GM04503 (cell line): ENCODE measurements around the gene GP1BB.
"Not testable (repeated sequence)": the region's sequence is repeated elsewhere in the genome, so short reads cannot be mapped to it uniquely, and the experiment has no call there.

Experiments used
- DNase-seq: peaks from one replicate; pipeline ENCODE4 v3.0.0-alpha.2; 2012; ENCODE audit warnings: low read depth

Gene GP1BB

DNA sequence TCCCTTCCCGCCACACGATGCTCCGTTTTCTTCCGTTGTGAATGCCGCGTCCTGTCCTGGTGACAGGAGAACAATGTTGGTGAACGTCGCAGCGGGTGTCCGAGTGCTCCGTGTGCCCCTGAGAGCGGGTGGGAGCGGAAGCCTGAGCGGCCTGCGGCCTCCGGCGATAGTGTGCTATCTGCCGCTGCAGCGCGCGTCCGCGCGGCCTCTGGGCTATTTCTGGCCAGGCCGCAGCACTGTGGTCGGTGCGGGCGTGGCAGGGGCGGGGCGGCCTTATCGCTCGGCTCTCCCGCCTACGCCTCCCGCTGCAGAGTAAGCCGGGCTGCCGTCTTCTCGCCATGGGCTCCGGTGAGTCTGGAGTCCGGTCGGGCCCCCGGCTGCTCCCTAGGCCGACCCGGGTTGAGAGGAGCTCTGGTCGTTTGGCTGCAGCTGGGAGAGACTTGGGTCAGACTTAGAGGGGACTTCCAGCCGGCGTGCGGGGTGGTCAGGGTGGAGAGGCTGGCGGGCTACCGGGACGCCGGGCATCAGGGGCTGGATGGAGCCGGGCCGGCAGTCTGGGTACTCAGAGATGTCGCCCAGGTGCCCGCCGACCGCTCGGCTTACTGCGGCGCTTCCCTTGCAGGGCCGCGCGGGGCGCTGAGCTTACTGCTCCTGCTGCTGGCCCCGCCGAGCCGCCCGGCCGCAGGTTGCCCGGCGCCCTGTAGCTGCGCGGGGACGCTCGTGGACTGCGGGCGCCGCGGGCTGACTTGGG lies at the start of gene GP1BB:
GP1BB (plus strand) TSS at position 308 of the 751 bp plus-strand sequence; CDS start at position 339, 31 bp downstream.
- no peak for DNase-seq

GRCh38 chr22:19673660-19674059 lies 49.7 kb upstream of the GP1BB start:
- DNase-seq: no peak

GRCh38 chr22:19674129-19674928 lies 49.0 kb upstream of the GP1BB start:
- no peak for DNase-seq

DNA sequence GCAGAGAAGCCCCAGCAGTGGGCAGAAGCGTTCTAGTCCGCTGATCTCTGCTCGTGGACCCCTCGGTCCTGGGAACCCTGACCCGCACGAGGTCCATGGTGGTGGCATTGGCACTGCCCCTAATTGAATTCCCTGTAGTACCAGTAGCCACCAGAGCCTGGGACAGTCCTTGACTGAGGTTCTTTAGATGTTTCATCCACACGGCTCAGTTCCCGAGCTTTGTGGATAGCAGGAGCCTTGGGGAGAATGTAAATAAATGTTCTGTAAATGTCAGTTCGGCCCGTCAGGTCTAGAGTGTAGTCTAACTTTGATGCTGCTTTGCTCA lies 48.4 kb upstream of the GP1BB start:
- DNase-seq: no peak

DNA sequence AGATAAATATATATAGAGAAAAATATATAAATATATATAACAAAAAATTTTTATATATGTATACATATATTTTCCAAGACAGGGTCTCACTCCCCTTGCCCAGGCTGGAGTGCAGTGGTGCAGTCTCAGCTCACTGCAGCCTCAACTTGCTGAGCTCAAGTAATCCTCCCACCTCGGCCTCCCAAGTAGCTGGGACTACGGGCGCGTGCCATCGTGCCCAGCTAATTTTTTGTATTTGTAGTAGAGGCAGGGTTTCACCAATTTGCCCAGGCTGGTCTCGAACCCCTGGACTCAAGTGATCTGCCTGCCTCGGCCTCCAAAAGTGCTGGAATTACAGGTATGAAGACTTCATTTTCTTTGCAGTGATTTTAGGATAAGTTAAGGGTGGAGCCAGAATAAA lies 47.9 kb upstream of the GP1BB start:
- DNase-seq: no peak

- DNase-seq: not testable (repeated sequence)
Observed at GRCh38 chr22:19676437-19676836, 46.9 kb upstream of the GP1BB start.

DNA sequence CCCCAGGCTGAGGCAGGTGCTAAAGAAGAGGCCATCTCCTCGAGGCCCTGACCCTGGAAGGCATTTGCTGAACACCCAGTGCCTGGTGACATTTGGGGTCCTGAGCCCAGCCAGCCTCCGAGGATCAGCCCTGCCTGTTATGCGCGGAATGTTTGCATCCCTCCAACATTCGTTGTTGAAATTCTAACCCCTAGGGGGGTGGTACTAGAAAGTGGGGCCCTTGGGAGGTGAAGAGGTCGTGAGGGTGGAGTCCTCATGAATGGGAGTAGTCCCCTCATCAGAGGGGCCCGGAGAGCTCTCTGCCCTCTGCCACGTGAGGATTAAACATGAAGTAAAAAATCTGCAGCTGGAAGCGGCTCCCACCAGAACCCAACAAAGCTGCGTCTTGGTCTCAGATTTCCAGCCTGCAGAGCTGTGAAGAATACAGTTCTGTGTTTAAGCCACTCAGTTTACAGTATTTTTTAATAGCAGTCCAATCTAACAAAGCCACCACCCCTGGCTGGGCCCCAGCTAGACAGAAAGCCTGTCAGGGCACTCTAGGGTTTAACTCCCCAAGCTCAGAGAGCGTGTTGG lies 44.3 kb upstream of the GP1BB start:
- no peak for DNase-seq

GRCh38 chr22:19679522-19680101 lies 43.7 kb upstream of the GP1BB start:
- DNase-seq: no peak

- DNase-seq: no peak
Observed at GRCh38 chr22:19680287-19680881, 43.0 kb upstream of the GP1BB start.

DNA sequence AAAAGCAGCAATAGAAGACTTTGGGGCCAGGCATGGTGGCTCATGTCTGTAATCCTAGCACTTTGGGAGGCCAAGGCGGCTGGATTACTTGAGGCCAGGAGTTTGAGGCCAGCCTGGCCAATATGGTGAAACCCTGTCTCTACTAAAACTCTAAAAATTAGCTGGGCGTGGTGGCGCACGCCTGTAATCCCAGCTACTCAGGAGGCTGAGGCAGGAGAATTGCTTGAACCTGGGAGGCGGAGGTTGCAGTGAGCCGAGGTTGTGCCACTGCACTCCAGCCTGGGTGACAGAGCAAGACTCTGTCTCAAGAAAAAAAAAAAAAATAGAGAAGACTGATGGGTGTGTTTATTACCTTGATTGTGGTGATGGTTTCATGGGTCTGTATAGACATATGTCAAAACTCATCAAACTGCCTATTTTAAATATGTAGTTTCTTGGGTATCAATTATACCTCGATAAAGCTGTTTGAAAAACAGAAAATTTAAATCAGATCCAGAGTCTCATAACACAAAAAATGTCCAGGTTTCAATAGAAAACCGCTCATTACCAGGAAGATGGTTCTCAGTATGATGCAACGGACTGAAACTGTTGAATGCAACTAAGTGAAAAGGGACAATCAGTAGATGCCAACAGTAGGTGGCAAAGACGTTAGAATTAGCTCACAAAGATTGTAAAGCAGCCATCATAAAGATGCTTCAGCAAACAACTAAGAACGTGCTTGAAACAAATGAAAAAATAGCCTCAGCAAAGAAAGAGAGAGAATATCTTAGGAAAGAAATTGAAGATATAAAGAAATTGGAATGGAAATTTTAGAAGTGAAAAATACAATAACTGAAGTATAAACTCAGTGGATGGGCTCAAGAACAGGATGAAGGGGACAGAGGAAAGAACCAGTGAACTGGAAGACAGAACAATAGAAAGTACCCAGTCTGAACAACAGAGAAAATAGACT lies 42.2 kb upstream of the GP1BB start:
- DNase-seq: no peak

- DNase-seq: no peak
Observed at GRCh38 chr22:19681863-19682245, 41.5 kb upstream of the GP1BB start.

- DNase-seq: no peak
Observed at GRCh38 chr22:19686946-19687345, 36.4 kb upstream of the GP1BB start.

DNA sequence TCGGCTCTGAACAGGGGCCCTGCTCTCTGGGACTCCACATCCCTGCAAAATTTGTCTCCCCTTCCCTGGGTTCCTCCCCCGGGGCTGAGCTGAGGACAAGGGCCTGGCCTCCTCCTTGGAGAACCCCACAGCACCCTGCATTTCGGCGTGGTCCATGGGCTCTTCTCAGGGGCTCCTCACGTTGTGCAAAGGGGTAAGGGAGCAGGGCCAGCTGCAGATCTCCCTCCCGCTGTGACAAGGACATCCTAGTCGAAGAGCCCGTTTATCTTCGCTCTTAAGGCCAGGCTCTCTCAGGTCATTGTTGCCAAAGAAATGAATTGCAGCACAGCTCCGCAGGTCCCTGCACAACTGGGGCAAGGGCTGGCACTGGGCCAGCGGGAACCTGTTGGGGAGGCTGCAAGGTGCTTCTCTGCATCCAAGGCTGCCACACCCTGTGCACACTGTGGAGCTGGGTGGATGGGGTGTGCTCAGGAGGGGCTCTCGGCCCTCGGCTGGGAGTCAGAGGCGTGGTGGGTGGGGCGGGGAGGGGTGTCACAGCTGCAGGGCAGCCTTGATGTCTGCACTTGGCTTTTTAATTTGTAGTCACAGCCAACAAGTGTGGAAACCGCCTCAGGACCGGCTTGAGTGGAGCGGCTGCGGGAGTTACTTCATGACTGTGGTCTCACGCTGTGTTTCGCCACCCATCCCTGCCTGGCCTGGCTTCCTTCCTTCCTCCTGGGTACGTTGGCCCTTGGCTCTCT lies 35.6 kb upstream of the GP1BB start:
- DNase-seq: no peak

- DNase-seq: no peak
Observed at GRCh38 chr22:19688301-19689290, 34.7 kb upstream of the GP1BB start.

- DNase-seq: no peak
Observed at GRCh38 chr22:19689408-19689807, 33.9 kb upstream of the GP1BB start.

DNA sequence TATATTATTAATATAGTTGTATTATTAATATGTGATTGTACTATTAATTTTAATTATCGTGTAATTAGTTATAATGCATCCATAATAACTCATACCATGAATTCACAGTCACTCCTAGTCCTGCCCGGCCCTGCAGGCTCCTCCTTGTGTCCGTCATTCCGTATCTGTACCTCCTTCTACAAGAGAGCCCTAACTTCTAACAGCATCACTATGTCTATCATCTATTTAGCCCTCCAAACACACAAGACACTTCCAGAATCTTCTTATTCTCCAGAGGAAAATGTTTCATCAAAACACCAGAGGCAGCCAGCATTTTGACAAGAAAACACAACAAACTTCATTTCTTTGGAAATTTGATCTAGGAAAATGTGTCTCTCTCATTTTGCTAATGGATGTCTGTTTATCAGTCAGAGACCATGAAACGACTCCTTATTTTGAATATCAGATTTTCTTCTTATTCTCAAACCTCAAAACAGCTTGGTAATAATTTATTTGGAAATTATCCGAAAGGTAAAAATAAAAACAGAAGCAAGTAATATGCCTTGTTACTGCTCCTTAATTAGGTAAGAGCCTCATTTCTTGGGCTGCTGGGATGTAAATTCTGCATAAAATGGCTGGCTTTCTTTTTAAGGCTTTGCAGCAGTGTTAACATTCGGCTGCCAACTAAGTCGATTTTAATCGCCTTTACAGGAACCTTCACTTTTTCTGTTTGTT lies 32.2 kb upstream of the GP1BB start:
- no peak for DNase-seq

- DNase-seq: no peak
Observed at GRCh38 chr22:19691721-19692341, 31.5 kb upstream of the GP1BB start.

- DNase-seq: no peak
Observed at GRCh38 chr22:19693581-19693980, 29.8 kb upstream of the GP1BB start.
